ENCODE data around the gene CXCL5. TPM values are rescaled to one million over a fixed set of nuclear protein-coding genes. Genes with fewer than 3 reads are reported as not detected.
A peak's percentile ranks its signal among the peaks of the same experiment; 100 is the strongest.

CXCL5 gene
- total and polyA plus RNA-seq, 9 donors = 0.05 to 0.34 (median 0.12) TPM; not detected in 4

GRCh38 chr4:74044677-74045076 lies 46.2 kb upstream of the CXCL5 start:
- H3K27ac ChIP-seq = no peak overlapping the region
- H3K4me3 ChIP-seq = no peak overlapping the region
- intact Hi-C loops (cut with DNase I) = no loop called here
- no peak for DNase-seq
- no peaks in the 10 kb centered on the region for H3K36me3 ChIP-seq
- H3K27me3 ChIP-seq = no peaks in the 10 kb centered on the region
- TF ChIP-seq EP300 (IDR thresholded peaks at IDR 0.05) = no peak
- TF ChIP-seq POLR2A (IDR thresholded peaks at IDR 0.05) = no peak
- TF ChIP-seq CTCF (IDR thresholded peaks at IDR 0.05) = no peak
- no peaks in the 10 kb centered on the region for H3K9me3 ChIP-seq
- no peaks in the 10 kb centered on the region for H3K4me1 ChIP-seq (ENCODE audit: insufficient read depth)
- 83% methylated on average over 3 of the region's 3 CpGs for WGBS, 3 donors

GRCh38 chr4:74042681-74043080 lies 44.2 kb upstream of the CXCL5 start:
- H3K36me3 ChIP-seq = no peaks in the 10 kb centered on the region
- no peak overlapping the region for H3K27ac ChIP-seq
- no peaks in the 10 kb centered on the region for H3K27me3 ChIP-seq
- intact Hi-C loops (cut with DNase I) = no loop called here
- no peaks in the 10 kb centered on the region for H3K9me3 ChIP-seq
- peaks cover 2% of the 10 kb centered on the region for H3K4me1 ChIP-seq (ENCODE audit: insufficient read depth)
- TF ChIP-seq CTCF (IDR thresholded peaks at IDR 0.05) = no peak
- no peak for TF ChIP-seq EP300 (IDR thresholded peaks at IDR 0.05)
- TF ChIP-seq POLR2A (IDR thresholded peaks at IDR 0.05) = no peak
- no peak overlapping the region for H3K4me3 ChIP-seq
- WGBS, 3 donors = 66 to 76% (median 66%) methylated on average over 2 of the region's 2 CpGs
- DNase-seq = no peak

GRCh38 chr4:74041418-74041817 lies 42.9 kb upstream of the CXCL5 start:
- Histone ChIP-seq H3K9me3 (no peaks in the 10 kb centered on the region), H3K4me1 (ENCODE audit: insufficient read depth) (peaks cover 2% of the 10 kb centered on the region), H3K27me3 (no peaks in the 10 kb centered on the region), H3K4me3 (no peak overlapping the region), H3K36me3 (no peaks in the 10 kb centered on the region), H3K27ac (no peak overlapping the region)
- intact Hi-C loops (cut with DNase I) = no loop called here
- no peak for DNase-seq
- 10 to 26% (median 17%) methylated on average over 1 of the region's 1 CpG for WGBS, 3 donors
- TF ChIP-seq CTCF (IDR thresholded peaks at IDR 0.05) (no peak), EP300 (IDR thresholded peaks at IDR 0.05) (no peak), POLR2A (IDR thresholded peaks at IDR 0.05) (no peak)

- no peaks in the 10 kb centered on the region for H3K27me3 ChIP-seq
- no peak for DNase-seq
- no peak overlapping the region for H3K27ac ChIP-seq
- TF ChIP-seq EP300 (IDR thresholded peaks at IDR 0.05) = no peak
- TF ChIP-seq POLR2A (IDR thresholded peaks at IDR 0.05) = no peak
- TF ChIP-seq CTCF (IDR thresholded peaks at IDR 0.05) = no peak
- WGBS, 3 donors = 21 to 28% (median 27%) methylated on average over 4 of the region's 4 CpGs
- intact Hi-C loops (cut with DNase I) = no loop called here
- H3K4me3 ChIP-seq = peak overlapping the region; percentile 43
- no peaks in the 10 kb centered on the region for H3K9me3 ChIP-seq
- no peaks in the 10 kb centered on the region for H3K36me3 ChIP-seq
- peaks cover 2% of the 10 kb centered on the region for H3K4me1 ChIP-seq (ENCODE audit: insufficient read depth)
These were observed 40.9 kb upstream of the CXCL5 start for GRCh38 chr4:74039315-74039763.
